OCI-LY1 (cell line): Measurements from ENCODE around the gene ZNF668.

Experiments
- H2AFZ ChIP-seq: fragments of 200-600 bp; sonication (generic), shearing (Covaris generic); 2 replicates; pipeline ENCODE4 v1.6.0; 2014; ENCODE audit warnings: antibody characterized with exemption, mild to moderate bottlenecking, low read length
- H3F3A ChIP-seq: fragments of 200-600 bp; sonication (generic), shearing (Covaris generic); 2 replicates; pipeline ENCODE4 v1.6.0; 2014; ENCODE audit warnings: mild to moderate bottlenecking, antibody characterized with exemption, low read length, moderate library complexity; ENCODE audit not compliant: insufficient read depth
- H3K27ac ChIP-seq: fragments of 200-600 bp; sonication (generic); 2 replicates; pipeline ENCODE4 v1.5.1; 2014; ENCODE audit warnings: low read length, mixed run types, mild to moderate bottlenecking, low read depth; ENCODE audit not compliant: poor library complexity, severe bottlenecking
- H3K27me3 ChIP-seq: fragments of 200-600 bp; sonication (generic); 2 replicates; pipeline ENCODE4 v1.6.0; 2014; ENCODE audit warnings: antibody characterized with exemption, mild to moderate bottlenecking, low read length, moderate library complexity; ENCODE audit not compliant: insufficient read depth
- H3K36me3 ChIP-seq: fragments of 200-600 bp; sonication (generic); 2 replicates; pipeline ENCODE4 v1.6.1; 2014; ENCODE audit warnings: mild to moderate bottlenecking, antibody characterized with exemption, low read length, moderate library complexity, mixed read lengths; ENCODE audit not compliant: insufficient read depth
- H3K4me1 ChIP-seq: fragments of 200-600 bp; sonication (generic); 2 replicates; pipeline ENCODE4 v1.5.1; 2014; ENCODE audit warnings: mild to moderate bottlenecking, low read length, moderate library complexity; ENCODE audit not compliant: insufficient read depth, severe bottlenecking
- H3K4me2 ChIP-seq: fragments of 200-600 bp; sonication (generic), shearing (Covaris generic); 2 replicates; pipeline ENCODE4 v1.6.1; 2014; ENCODE audit warnings: low read length
- H3K4me3 ChIP-seq: fragments of 200-600 bp; sonication (generic); 2 replicates; pipeline ENCODE4 v1.5.1; 2014; ENCODE audit warnings: low read length, low read depth, mild to moderate bottlenecking, mixed read lengths; ENCODE audit not compliant: poor library complexity, severe bottlenecking
- H3K79me2 ChIP-seq: fragments of 200-600 bp; shearing (Covaris generic); 2 replicates; pipeline ENCODE4 v1.6.1; 2016; ENCODE audit warnings: mixed run types, low read length, mixed read lengths; ENCODE audit not compliant: insufficient read depth
- H3K9ac ChIP-seq: fragments of 200-600 bp; sonication (generic), shearing (Covaris generic); 2 replicates; pipeline ENCODE4 v1.6.1; 2014; ENCODE audit warnings: mild to moderate bottlenecking, low read length, mixed read lengths
- H3K9me2 ChIP-seq: fragments of 200-600 bp; sonication (generic), shearing (Covaris generic); 2 replicates; pipeline ENCODE4 v1.6.1; 2014; ENCODE audit warnings: low read depth, mild to moderate bottlenecking, low read length, mixed read lengths
- H3K9me3 ChIP-seq: fragments of 200-600 bp; shearing (Covaris generic); 2 replicates; pipeline ENCODE4 v1.6.1; 2014; ENCODE audit warnings: low read length, mixed read lengths
- H4K20me1 ChIP-seq: fragments of 200-600 bp; sonication (generic), shearing (Covaris generic); 2 replicates; pipeline ENCODE4 v1.6.0; 2016; ENCODE audit warnings: mild to moderate bottlenecking, low read length; ENCODE audit not compliant: insufficient read depth
- EZH2 ChIP-seq: fragments of 200-600 bp; sonication (generic), shearing (Covaris generic); IDR thresholded peaks from 2 replicates; pipeline ENCODE4 v1.8.0; 2017; ENCODE audit warnings: borderline replicate concordance, mixed run types, mild to moderate bottlenecking, antibody characterized with exemption, low read length, moderate library complexity, mixed read lengths
- TF ChIP-seq, protein P1 (sequence below): fragments of 200-600 bp; sonication (generic), shearing (Covaris generic); IDR thresholded peaks from 2 replicates; pipeline ENCODE4 v1.5.1; 2017; ENCODE audit warnings: mild to moderate bottlenecking, antibody characterized with exemption, low read length, moderate library complexity, mixed read lengths

ZNF668 gene

DNA sequence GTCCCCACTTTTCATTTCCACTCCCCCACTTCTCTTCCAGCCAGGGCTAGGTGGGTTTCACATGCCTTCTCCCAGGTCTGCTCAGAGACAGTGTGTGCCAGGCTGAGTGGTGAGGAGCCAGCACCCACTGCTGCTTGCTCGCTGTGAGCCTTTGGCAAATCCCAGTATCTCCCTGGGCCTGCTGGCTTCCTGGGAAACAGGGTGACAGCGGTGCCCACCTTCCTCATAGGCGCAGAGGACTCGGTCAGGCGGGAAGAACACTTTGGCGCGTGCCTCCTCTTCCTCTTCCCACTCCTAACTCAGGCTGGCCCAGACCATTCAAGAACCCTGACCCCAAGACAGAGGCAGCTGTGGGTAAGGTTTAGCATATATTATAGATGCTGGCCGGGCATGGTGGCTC is 15.2 kb upstream of the ZNF668 start:
- Histone ChIP-seq H3K9me2 (no peaks in the 10 kb centered on the region), H4K20me1 (no peaks in the 10 kb centered on the region), H3K27me3 (no peaks in the 10 kb centered on the region), H2AFZ (no peak overlapping the region), H3K36me3 (peaks cover 24% of the 10 kb centered on the region; the same call in 1 of the 2 replicates), H3K4me3 (no peak overlapping the region), H3K4me2 (no peak overlapping the region), H3K4me1 (peaks cover 7% of the 10 kb centered on the region), H3K9me3 (no peaks in the 10 kb centered on the region), H3K9ac (no peak overlapping the region), H3F3A (no peaks in the 10 kb centered on the region), H3K27ac (no peak overlapping the region), H3K79me2 (no peaks in the 10 kb centered on the region)
- no peak for TF ChIP-seq EZH2
- TF ChIP-seq, protein P1, sequence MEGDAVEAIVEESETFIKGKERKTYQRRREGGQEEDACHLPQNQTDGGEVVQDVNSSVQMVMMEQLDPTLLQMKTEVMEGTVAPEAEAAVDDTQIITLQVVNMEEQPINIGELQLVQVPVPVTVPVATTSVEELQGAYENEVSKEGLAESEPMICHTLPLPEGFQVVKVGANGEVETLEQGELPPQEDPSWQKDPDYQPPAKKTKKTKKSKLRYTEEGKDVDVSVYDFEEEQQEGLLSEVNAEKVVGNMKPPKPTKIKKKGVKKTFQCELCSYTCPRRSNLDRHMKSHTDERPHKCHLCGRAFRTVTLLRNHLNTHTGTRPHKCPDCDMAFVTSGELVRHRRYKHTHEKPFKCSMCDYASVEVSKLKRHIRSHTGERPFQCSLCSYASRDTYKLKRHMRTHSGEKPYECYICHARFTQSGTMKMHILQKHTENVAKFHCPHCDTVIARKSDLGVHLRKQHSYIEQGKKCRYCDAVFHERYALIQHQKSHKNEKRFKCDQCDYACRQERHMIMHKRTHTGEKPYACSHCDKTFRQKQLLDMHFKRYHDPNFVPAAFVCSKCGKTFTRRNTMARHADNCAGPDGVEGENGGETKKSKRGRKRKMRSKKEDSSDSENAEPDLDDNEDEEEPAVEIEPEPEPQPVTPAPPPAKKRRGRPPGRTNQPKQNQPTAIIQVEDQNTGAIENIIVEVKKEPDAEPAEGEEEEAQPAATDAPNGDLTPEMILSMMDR, result no peak

DNA sequence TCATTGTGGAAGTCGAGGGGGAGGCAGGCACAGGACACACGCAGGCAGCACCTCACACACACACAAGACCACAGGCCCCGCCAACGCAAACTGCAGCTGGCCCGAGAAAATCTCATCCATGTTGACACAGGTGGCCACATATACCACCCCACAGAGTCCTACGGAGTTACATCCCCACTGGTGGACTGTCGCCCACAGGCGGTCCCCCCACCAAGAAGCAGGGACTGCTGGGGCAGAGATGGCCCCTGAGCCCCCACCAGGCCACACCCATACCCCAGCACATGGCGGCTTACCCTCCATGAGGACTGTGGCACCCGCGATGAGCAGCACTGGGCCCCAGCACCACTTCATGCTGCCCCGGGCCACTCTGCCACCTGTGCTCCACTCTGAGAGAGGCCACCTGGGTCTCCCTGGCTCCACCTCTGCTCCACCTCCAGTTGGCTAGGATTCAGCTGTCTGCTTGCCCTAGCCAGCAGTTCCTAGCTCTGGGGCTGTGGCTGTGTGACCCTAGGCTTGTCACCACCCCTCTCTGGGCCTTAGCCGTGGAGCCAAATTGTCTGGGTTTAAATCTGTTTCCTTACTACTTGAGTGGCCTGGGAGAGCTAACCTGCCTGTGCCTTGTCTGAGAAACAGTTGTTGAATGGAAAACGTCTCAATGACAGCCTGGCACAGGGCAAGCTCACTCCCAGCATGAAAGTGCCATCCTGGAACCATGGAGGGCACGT is 14.6 kb upstream of the ZNF668 start, which contains the start of gene PRSS53:
Gene PRSS53 (minus strand): TSS at position 485 of the 725 bp plus-strand sequence. CDS start 134 bp downstream, at position 351.
- Histone ChIP-seq H3K9me2 (no peaks in the 10 kb centered on the region), H3K4me1 (peaks cover 4% of the 10 kb centered on the region), H3K9ac (no peak within 1 kb of the TSS), H3K36me3 (peaks cover 29% of the 10 kb centered on the region; the same call in 1 of the 2 replicates), H3K27me3 (no peaks in the 10 kb centered on the region), H3K4me2 (no peak within 1 kb of the TSS), H3K4me3 (no peak within 1 kb of the TSS), H3K79me2 (no peaks in the 10 kb centered on the region), H3K27ac (no peak within 1 kb of the TSS), H2AFZ (no peak within 1 kb of the TSS), H3F3A (no peaks in the 10 kb centered on the region), H3K9me3 (no peaks in the 10 kb centered on the region), H4K20me1 (no peaks in the 10 kb centered on the region)
- TF ChIP-seq, protein P1, result no peak
- no peak for TF ChIP-seq EZH2

DNA sequence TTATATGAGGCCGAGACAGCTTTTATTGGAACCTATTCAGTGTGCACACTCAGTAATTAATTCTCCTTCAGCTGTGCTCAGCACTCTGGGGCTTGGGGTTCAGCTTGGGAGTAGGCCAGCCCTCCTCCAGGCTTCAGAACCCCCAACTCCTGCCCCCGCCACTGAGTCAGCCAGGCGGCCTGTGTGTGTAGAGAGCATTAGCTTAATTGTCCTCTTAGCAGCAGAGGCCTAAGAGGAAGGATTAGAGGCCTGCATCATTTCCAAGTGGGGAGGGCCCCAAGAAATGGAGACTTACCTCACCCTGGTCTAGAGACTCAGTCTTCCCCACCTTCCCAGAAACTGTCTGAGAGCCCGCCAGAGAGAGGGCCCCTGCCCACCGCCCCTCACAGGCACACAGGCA is 13.9 kb upstream of the ZNF668 start:
- TF ChIP-seq EZH2, result no peak
- TF ChIP-seq, protein P1, result no peak
- Histone ChIP-seq H3K27me3 (no peaks in the 10 kb centered on the region), H3K79me2 (no peaks in the 10 kb centered on the region)

More for the DNA sequence above, 13.9 kb upstream of the ZNF668 start:
- Histone ChIP-seq H3K4me2 (no peak overlapping the region), H3K36me3 (peaks cover 29% of the 10 kb centered on the region; the same call in 1 of the 2 replicates), H4K20me1 (no peaks in the 10 kb centered on the region), H3F3A (no peaks in the 10 kb centered on the region), H2AFZ (no peak overlapping the region), H3K9me3 (no peaks in the 10 kb centered on the region), H3K4me1 (no peaks in the 10 kb centered on the region), H3K9me2 (no peaks in the 10 kb centered on the region), H3K4me3 (no peak overlapping the region), H3K27ac (no peak overlapping the region), H3K9ac (no peak overlapping the region)
